Hypothalamus (tissue), 51 donors: ENCODE data around the gene NID1.

ENCODE experiments used
- DNase-seq, 51 donors: peaks; one replicate each; lab custom pipeline; 2025; lab: John Stamatoyannopoulos, UW

The NID1 gene

GRCh38 chr1:236069796-236070195 lies 4.9 kb upstream of the NID1 start:
- no peak for DNase-seq

DNA sequence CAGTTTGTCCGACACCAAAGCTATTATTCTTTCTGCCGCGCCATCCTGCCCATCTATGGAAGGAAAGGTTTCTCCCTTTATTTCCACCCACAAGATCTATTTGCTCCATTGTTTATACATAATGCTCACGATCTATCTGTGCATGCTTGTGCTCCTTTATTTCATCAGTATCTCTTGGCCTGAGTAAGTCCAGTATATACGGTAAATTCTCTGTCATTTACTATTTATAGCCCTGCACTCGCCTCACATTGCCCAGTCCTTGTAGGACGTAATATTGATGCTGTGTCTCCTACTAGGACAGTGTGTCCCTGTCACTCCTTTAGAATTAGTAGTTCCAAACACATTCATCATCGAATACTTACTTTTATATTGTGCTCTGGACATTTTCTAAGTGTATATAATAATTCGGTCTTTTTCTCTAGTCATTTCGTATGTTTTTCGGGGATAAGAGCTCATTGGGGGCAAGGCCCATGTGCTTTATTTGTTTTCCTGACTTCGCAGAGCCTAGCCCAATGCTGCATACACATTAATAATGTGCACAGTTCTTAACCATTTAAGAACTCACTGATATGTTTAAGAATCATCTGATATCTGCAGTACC lies 3.1 kb upstream of the NID1 start:
- DNase-seq, result peak in 1 of 51 donors; percentile 1

DNA sequence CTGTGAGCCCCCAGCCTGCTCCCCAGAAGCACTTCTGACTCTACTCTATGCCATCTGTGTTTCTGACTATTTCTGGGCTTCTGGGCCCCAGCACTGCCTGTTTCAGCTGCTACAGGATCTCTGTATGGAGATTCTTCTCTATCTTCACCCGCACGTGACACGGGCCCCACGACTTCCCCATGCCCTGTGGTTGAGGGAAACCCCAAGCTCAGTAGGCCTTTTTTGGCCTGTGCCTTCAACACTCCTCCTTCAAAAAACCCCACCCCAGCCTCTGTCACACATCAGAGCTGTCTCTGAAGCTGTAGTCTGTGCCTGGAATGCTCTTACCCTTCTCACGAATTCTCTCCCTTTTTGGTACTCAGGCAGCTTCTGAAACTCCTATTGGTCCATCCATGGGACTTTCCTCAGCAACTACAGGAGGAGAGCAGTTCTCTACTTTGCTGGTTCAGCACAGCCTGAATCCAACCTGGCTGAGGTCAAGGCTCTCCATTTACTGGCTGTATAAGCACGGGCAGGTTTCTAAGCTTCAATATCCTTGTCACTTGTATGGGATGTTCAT lies 2.0 kb upstream of the NID1 start:
- DNase-seq, result peak in 9 of 51 donors; percentile 2 to 13 (median 3)

GRCh38 chr1:236066054-236066453 lies 1.2 kb upstream of the NID1 start:
- DNase-seq, result no peak

DNA sequence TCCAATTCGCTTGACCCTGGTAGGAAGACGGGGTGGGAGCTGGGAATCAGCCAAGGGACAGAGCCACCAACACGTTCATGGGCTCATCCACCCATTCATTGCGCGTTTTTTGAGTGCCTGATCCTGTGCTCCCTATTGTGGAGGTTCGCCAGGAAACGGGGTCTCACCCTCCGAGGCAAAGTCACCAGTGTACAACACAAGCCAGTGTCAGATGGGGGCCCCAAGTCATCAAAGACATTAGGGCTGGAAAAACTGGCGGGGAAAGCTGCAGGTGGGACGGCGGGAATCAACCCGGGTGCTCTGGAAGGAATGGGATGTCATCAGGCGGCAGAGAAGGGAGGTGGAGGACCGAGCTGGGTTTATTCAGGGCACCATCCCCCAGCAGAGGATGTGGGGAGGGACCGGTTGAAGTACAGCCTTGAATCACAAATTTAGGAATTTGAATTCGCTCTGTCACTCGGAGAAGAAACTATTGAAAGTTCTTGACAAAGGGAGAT lies 667 bp upstream of the NID1 start:
- peak in 3 of 51 donors; percentile 12 to 31 (median 23) for DNase-seq

DNA sequence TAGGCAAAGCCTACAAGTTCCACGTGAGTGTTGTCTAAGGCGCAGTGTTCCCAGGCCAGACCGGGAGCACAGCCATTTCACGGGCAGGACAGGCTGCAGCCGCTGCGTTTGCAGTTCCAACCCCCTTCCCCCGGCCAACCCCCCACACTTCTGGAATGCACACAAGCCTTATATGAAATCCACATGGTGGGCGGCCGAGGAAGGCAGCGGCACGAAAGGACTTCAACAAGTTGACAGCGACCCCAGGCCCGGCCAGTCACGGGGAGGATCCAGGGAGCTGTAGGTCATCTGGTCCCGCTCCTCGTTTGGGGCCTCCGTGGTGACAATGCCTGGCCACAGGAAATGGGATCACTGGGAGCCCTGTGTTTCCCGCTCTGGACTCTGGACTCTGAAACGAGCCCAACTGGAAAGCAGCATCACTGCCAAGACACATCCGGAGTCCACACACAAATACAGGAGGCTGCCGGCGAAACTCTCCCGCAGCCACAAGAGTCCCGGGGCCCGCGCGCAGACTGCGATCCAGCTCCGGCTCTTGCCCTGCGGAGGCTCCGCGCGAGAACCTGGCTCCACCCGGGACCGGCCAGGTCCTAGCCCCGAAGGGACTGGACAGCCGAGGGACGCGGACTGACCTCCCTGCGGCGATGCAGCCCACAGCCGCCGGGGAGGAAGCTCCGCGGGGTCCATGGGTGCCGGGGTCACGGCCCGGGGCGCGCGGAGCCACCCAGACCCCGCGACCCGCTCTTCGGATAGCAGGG lies 794 bp downstream of the NID1 start:
- DNase-seq, result peak in 34 of 51 donors; percentile 9 to 75 (median 46)

DNA sequence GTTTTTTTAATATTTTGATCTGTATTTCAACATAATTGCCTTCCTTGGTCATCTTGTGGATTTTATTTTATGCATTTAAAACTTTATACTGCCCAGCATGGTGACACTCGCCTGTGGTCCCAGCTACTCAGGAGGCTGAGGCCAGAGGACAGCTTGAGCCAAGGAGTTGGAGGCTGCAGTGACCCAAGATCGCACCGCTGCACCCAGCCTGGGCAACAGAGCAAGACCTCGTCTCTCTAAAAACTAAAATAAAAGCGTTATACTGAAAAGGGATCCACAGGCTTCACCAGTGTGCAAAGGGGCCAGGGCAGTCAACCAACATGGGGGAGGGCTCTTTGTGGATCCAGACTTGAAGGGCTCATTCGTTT lies 1.4 kb downstream of the NID1 start:
- DNase-seq, result no peak

GRCh38 chr1:236060286-236060685 lies 4.6 kb downstream of the NID1 start:
- DNase-seq, result no peak

GRCh38 chr1:236059011-236059410 lies 5.9 kb downstream of the NID1 start:
- no peak for DNase-seq

GRCh38 chr1:236058141-236058934 lies 6.6 kb downstream of the NID1 start:
- no peak for DNase-seq

DNA sequence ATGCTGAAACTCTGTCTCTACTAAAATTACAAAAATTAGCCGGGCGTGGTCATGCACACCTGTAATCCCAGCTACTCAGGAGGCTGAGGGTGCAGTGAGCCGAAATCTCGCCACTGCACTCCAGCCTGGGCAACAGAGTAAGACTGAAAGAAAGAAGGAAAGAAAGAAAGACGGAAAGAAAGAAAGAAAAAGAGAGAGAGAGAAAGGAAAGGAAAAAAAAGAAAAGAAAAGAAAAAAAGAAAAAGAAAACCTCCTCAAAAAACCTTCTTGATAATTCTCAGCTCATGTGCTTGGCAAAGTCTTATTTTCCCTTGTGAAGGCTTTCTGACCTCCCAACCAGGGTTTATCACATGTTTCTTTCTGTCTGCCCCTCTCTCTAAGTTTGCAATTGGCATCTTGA lies 7.3 kb downstream of the NID1 start:
- no peak for DNase-seq

- peak in 2 of 51 donors; percentile 5 to 10 for DNase-seq
Observed at GRCh38 chr1:236052232-236052993, 12.5 kb downstream of the NID1 start.

DNA sequence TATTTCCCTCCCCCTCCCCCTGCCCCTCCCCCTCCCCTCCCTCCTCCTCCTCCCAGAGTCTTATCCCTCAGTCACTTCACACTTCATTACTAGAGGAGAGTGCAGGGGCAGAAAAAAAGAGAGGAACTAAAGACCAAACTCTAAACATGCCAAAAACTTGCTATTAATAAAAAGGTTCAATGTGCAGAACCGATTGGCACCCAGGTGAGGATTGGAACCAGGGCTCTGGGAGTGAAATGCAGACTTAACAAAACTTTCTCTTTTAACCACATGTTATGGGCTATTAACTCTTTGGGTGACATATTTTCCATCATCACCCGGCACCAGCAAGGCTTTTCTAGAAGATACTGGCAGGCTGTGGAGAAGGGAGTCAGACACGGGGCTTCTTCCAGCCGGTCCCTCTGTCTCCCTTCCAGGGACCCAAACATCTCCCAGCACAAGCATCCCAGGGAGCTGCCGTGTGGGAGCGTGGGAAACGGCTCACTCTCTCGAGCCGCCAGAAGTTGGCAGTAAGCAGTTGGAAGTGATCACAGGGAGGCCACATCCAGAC lies 13.6 kb downstream of the NID1 start:
- peak in 23 of 51 donors; percentile 3 to 67 (median 39) for DNase-seq

DNA sequence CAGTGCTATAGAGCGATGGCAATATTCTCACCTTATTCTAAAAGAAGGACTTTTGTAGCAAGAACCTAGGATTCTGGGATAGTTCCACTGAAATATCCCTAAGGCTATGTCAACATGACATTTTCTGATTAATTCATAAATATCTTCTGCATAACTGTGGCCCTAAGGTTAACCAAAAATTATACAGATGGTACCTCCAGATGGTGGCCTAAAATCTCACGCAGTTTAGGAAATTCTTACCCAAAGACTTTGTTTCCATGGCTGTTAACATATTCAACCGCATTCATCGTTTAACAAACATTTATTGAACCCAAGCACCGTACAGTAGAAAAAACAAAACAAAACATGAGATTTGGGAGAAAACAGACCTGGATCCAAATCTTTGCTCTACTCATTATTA lies 19.1 kb downstream of the NID1 start:
- no peak for DNase-seq

DNA sequence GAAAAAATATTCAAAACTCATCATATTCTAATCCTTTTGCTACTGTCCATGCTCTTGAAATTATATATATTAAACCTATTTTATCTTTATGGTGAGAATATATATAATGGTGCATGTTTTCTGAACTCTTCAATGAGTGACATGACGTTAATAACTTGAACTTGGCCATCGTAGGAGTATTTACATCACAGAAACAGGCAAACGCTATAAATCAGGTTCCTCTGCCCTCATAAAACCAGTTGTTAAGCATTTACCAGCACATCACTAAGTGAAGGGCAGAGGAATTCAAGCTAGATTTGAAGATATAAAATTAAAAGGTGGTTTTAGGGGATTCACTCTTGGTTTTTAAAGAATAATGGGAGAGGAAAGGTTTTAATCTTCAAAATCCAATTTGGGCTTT lies 20.5 kb downstream of the NID1 start:
- no peak for DNase-seq

DNA sequence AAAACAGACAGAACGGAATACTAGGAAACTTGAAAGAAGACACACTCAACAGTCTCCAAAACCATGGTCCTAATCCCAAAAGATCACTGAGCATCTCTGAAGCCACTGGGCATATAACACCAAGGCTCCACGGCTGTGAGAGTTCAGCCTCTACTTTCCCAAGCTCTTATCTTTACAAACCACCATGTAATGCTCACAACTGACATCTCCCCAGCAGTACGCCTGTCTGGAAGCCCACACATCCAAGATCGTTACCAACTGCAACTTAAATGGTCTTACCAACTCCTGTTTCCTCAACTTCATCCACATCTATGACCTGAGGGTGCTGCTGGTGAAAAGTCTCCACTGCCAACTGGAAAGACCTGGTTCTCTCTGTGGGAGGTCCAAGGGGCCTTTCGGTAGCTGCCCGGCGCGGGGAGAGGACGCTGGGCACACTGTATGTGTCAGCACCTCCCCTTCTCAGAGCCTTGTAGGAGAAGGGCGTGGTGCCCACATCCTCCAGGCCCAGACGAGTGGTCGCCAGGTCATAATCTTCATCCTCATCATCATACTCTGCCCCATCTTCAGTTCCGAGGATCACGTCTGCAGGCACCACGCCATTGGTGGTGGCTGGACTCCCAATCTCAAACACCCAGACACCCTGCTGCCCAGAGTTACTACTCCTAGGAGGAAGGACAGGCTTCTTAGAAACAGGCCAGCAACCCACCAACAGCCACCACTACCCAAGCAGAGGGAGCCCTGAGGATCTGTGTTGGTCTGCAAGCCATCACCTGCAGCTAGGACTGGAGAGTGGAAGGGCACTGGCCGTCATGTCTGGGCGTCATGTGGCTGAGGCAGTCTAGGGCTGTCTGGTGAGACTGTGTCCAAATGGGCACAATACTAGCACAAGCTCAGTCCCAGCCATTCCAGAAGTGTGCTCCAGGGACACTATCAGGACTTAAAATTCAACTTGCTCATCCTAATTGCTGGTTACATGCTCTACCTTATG lies 23.0 kb downstream of the NID1 start:
- DNase-seq, result no peak

DNA sequence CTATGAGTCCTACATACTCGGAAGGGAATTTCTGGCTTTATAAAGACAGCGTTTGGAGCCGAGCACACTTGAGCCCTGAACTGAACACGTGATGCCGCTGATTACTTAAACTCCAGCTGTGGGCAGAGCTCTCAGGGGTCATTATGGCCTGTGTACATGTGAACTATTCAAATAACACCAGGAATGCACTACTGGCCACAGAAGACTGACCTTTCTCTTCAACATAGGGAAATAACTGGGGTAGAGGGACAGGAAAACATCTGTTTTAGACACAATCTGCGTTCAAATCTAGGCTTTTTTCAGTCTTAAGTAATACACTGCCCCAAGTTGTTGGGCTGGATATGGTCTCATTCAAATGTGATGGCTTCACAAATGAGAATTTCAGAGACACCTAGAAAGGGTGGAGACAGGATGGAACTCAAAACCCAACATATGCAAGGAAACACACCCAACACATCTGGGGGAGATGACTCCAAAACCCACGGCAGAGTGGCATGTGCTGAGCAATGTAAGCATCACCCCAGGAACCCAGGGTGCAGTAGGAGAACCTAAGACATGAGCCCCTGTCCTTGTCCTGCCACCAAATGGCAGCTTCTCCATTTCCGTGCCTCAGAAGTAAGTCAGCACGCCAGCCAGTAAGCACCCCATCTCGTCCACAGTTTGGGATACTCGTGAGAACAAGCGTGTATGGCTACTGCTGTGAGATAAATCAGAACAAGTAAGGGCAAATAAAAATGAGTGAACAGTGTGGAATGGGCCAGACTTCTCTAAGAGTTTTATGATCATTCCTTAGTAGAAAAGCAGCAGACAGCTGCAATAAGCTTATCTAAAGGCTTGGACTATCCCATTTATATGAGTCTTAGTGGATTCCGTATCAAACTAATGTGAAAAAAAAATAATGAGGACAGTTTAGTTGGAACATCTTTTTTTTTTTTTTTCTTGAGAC lies 24.9 kb downstream of the NID1 start:
- no peak for DNase-seq

- no peak for DNase-seq
Observed at GRCh38 chr1:236038034-236038433, 26.9 kb downstream of the NID1 start.
